ENCODE results near the gene MARCKS. TPM values are rescaled to one million over a fixed set of nuclear protein-coding genes. Genes with fewer than 3 reads are reported as not detected.

The MARCKS gene
- total RNA-seq, 3 donors from 2014 or later = 131 to 245 (median 136) TPM

- DNase-seq (no peak), ATAC-seq (no peak)
- TF ChIP-seq, protein P1, sequence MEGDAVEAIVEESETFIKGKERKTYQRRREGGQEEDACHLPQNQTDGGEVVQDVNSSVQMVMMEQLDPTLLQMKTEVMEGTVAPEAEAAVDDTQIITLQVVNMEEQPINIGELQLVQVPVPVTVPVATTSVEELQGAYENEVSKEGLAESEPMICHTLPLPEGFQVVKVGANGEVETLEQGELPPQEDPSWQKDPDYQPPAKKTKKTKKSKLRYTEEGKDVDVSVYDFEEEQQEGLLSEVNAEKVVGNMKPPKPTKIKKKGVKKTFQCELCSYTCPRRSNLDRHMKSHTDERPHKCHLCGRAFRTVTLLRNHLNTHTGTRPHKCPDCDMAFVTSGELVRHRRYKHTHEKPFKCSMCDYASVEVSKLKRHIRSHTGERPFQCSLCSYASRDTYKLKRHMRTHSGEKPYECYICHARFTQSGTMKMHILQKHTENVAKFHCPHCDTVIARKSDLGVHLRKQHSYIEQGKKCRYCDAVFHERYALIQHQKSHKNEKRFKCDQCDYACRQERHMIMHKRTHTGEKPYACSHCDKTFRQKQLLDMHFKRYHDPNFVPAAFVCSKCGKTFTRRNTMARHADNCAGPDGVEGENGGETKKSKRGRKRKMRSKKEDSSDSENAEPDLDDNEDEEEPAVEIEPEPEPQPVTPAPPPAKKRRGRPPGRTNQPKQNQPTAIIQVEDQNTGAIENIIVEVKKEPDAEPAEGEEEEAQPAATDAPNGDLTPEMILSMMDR (IDR thresholded peaks at IDR 0.05) = no peak
- intact Hi-C loops (cut with DNase I, micrococcal nuclease) = no loop called here
- Histone ChIP-seq H3K4me1 (ENCODE audit: low read depth) (no peaks in the 10 kb centered on the region), H3K9me3 (no peaks in the 10 kb centered on the region), H3K36me3 (ENCODE audit: low read depth) (no peaks in the 10 kb centered on the region), H3K4me3 (no peak overlapping the region)
These were observed 13.6 kb upstream of the MARCKS start for GRCh38 chr6:113843500-113844073.

DNA sequence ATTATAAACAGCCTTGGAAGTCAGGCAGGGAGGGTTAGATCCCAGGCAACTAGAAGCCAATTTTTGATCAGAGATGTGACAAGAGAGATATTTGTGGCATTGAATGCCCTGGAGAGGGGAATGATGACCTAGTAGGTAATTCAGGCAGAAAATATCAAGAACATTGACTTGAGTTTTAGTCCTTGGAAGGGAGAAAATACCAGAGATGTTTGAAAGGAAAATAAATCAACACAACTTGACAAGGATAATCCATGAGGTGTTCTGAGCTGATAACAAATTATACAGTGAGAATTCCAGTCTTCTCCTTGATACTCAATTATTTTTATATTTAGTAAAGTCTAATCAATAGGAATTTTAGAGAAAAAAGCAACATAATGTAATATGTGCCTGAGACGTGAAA lies 10.6 kb upstream of the MARCKS start:
- no peaks in the 10 kb centered on the region for H3K4me1 ChIP-seq (ENCODE audit: low read depth)
- TF ChIP-seq, protein P1 (IDR thresholded peaks at IDR 0.05) = no peak
- H3K4me3 ChIP-seq = no peak overlapping the region
- DNase-seq = no peak
- ATAC-seq = no peak
- intact Hi-C loops (cut with DNase I, micrococcal nuclease) = no loop called here
- H3K9me3 ChIP-seq = no peaks in the 10 kb centered on the region
- H3K36me3 ChIP-seq (ENCODE audit: low read depth) = no peaks in the 10 kb centered on the region

GRCh38 chr6:113847447-113847846 lies 9.7 kb upstream of the MARCKS start:
- intact Hi-C loops (cut with DNase I, micrococcal nuclease) = no loop called here
- Histone ChIP-seq H3K4me1 (ENCODE audit: low read depth) (no peaks in the 10 kb centered on the region), H3K9me3 (no peaks in the 10 kb centered on the region), H3K4me3 (no peak overlapping the region), H3K36me3 (ENCODE audit: low read depth) (no peaks in the 10 kb centered on the region)
- ATAC-seq = no peak
- TF ChIP-seq, protein P1 (IDR thresholded peaks at IDR 0.05) = no peak
- DNase-seq = no peak

- Histone ChIP-seq H3K9me3 (no peaks in the 10 kb centered on the region), H3K4me1 (ENCODE audit: low read depth) (no peaks in the 10 kb centered on the region), H3K36me3 (ENCODE audit: low read depth) (no peaks in the 10 kb centered on the region), H3K4me3 (no peak overlapping the region)
- DNase-seq (no peak), ATAC-seq (no peak)
- intact Hi-C loops (cut with DNase I, micrococcal nuclease) = no loop called here
- TF ChIP-seq, protein P1 (IDR thresholded peaks at IDR 0.05) = no peak
These were observed 8.9 kb upstream of the MARCKS start for GRCh38 chr6:113848280-113848679.

DNA sequence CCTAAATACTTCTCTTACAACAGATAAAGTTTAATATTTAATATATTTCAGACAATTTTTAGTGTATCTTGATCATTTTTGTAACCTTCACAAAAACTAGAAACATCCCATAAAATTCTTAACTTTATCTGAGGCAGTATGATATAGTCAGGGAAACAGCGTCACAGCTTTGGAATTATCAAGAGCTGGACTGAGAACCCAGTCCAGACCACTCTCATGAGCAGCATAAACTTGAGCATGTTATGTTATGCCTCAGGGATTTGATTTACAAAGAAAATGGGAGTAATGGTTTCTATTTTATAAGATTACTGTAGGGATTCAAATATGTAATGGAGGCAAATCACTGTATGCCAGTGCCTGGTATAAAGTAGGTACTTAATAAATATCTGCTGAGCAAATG lies 8.3 kb upstream of the MARCKS start:
- Histone ChIP-seq H3K4me3 (no peak overlapping the region), H3K4me1 (ENCODE audit: low read depth) (peaks cover under 1% of the 10 kb centered on the region), H3K36me3 (ENCODE audit: low read depth) (no peaks in the 10 kb centered on the region), H3K9me3 (no peaks in the 10 kb centered on the region)
- ATAC-seq (no peak), DNase-seq (no peak)
- intact Hi-C loops (cut with DNase I, micrococcal nuclease) = no loop called here
- TF ChIP-seq, protein P1 (IDR thresholded peaks at IDR 0.05) = no peak

GRCh38 chr6:113853252-113853651 lies 3.9 kb upstream of the MARCKS start:
- no peaks in the 10 kb centered on the region for H3K36me3 ChIP-seq (ENCODE audit: low read depth)
- intact Hi-C loops (cut with DNase I, micrococcal nuclease) = loop anchor here in 1 of 2 donors (10.0 kb wide), 1 partner anchor 288 kb away; no protein-coding TSS in a partner anchor
- DNase-seq (no peak), ATAC-seq (no peak)
- peaks cover 14% of the 10 kb centered on the region for H3K4me1 ChIP-seq (ENCODE audit: low read depth)
- no peak overlapping the region for H3K4me3 ChIP-seq
- TF ChIP-seq, protein P1 (IDR thresholded peaks at IDR 0.05) = no peak
- no peaks in the 10 kb centered on the region for H3K9me3 ChIP-seq
